Left lobe of liver (tissue), 2 donors: Measurements from ENCODE around the gene TYMP. TPM values are rescaled to one million over a fixed set of nuclear protein-coding genes. Genes with fewer than 3 reads are reported as not detected.
"Not testable (repeated sequence)": the region's sequence is repeated elsewhere in the genome, so short reads cannot be mapped to it uniquely, and the experiment has no call there.

ENCODE experiments used
- ATAC-seq: fragments of 200-7000 bp; cut with Tn5 transposase; one replicate; pipeline ENCODE4 v1.9.1; 2020; ENCODE audit warnings: mild to moderate bottlenecking, moderate library complexity
- DNase-seq: peaks from one replicate; pipeline ENCODE4 v3.0.0-alpha.2; 2020; ENCODE audit warnings: low spot score
- total RNA-seq: library from RNA; stranded (reverse); gene quantifications from one replicate; pipeline ENCODE4 v1.2.1, GENCODE V29; 2021
- donor health status: DM: no; HTN: no; CAD: no; lungs with moderate emphysema.
- donor health status: DM: no; HTN: yes; CAD: no.

TYMP gene
- total RNA-seq, 1 donor from 2014 or later, result 80.0 TPM

GRCh38 chr22:50542416-50542927 lies 12.7 kb upstream of the TYMP start:
- no peak for ATAC-seq
- DNase-seq, result peak; percentile 56

- ATAC-seq, DNase-seq: not testable (repeated sequence)
Measured at GRCh38 chr22:50541667-50542026, 11.8 kb upstream of the TYMP start.

GRCh38 chr22:50540381-50540780 lies 10.6 kb upstream of the TYMP start:
- no peak for ATAC-seq
- no peak for DNase-seq

GRCh38 chr22:50537765-50538164 lies 8.0 kb upstream of the TYMP start:
- DNase-seq, result no peak

GRCh38 chr22:50536226-50536625 lies 6.4 kb upstream of the TYMP start:
- no peak for DNase-seq
- ATAC-seq, result no peak

More at GRCh38 chr22:50537765-50538164, 8.0 kb upstream of the TYMP start:
- no peak for ATAC-seq

- no peak for ATAC-seq
- no peak for DNase-seq
Measured at GRCh38 chr22:50535113-50535512, 5.3 kb upstream of the TYMP start.

GRCh38 chr22:50533856-50534711 lies 4.3 kb upstream of the TYMP start:
- ATAC-seq, result not testable (repeated sequence)

GRCh38 chr22:50532824-50533796 lies 3.3 kb upstream of the TYMP start:
- ATAC-seq (no peak), DNase-seq (no peak)

More at GRCh38 chr22:50533856-50534711, 4.3 kb upstream of the TYMP start:
- not testable (repeated sequence) for DNase-seq

GRCh38 chr22:50531962-50532674 lies 2.3 kb upstream of the TYMP start:
- ATAC-seq, result peak; percentile 55
- peak; percentile 91 for DNase-seq

- peak; percentile 82 for DNase-seq
- peak; percentile 47 for ATAC-seq
Measured at GRCh38 chr22:50531546-50531961, 1.7 kb upstream of the TYMP start.

GRCh38 chr22:50530877-50531545 lies 1.2 kb upstream of the TYMP start:
- peak; percentile 53 for ATAC-seq
- DNase-seq, result peak; percentile 94

GRCh38 chr22:50530580-50530876 lies 716 bp upstream of the TYMP start:
- ATAC-seq, result peak; percentile 38

GRCh38 chr22:50529416-50529896 lies 356 bp downstream of the TYMP start:
- DNase-seq, result no peak

More at GRCh38 chr22:50530580-50530876, 716 bp upstream of the TYMP start:
- peak; percentile 91 for DNase-seq

GRCh38 chr22:50528682-50529415 lies 963 bp downstream of the TYMP start:
- DNase-seq, result peak; percentile 58
- no peak for ATAC-seq

More at GRCh38 chr22:50529416-50529896, 356 bp downstream of the TYMP start:
- ATAC-seq, result no peak

- ATAC-seq (no peak), DNase-seq (peak; percentile 48)
Measured at GRCh38 chr22:50527921-50528681, 1.7 kb downstream of the TYMP start.

- DNase-seq (peak; percentile 75), ATAC-seq (peak; percentile 6)
Measured at GRCh38 chr22:50526834-50527801, 2.7 kb downstream of the TYMP start.
